Iris pigment epithelial cell (primary cell): ENCODE results near the gene RASGRP1.

Experiments used
- DNase-seq: peaks from one replicate; pipeline ENCODE4 v3.0.0-alpha.2; 2011; ENCODE audit warnings: low read depth

The RASGRP1 gene

DNA sequence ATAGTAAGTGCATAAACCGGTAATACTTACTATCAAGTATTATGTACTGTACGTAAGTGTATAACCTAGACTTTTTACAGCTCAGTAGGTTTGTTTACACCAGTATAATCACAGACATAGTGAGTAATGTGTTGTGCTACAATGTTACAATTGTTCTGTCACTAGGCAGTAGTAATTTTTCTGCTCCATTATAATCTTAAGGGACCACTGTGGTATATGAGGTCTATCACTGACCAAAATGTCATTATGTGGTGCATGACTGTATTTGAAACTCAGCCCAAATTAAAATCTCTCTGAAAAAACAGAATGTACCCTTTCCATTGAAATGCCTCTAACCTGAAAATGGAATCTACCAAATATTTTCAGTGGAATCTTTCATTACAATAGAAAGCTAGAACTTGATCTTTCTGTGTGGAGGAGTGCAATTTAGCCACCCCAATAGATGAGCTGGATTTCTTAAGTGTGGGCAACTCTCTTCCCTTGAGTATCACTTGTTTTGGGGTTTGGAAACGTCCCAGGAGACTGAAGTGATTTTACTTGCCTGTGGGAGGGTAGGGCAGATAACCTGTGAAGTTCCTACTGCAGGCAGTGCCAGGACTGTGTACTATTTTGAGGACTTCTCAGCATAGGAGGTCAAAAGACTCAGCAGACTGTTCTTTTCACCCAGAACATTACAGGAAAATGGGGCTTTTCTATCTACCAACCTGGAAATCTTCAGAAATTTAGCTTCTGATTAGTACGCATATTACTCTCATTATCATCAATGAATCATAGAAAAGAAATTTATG is 59.7 kb downstream of the RASGRP1 start:
- no peak for DNase-seq

GRCh38 chr15:38503496-38503895 is 61.1 kb downstream of the RASGRP1 start:
- DNase-seq = no peak

DNA sequence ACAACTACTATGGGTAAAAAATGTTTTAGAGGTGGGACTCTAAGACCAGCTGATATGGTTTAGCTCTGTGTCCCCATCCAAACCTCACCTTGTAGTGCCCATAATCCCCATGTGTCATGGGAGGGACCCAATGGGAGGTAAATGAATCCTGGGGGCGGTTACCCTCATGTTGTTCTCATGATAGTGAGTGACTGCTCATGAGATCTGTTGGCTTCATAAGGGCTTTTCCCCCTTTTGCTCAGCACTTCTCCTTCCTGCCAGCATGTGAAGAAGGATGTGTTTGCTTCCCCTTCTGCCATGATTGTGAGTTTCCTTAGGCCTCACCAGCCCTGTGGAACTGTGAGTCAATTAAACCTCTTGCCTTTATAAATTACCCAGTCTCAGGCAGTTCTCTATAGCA is 65.0 kb downstream of the RASGRP1 start:
- DNase-seq = no peak

GRCh38 chr15:38496151-38496550 is 68.5 kb downstream of the RASGRP1 start:
- no peak for DNase-seq

DNA sequence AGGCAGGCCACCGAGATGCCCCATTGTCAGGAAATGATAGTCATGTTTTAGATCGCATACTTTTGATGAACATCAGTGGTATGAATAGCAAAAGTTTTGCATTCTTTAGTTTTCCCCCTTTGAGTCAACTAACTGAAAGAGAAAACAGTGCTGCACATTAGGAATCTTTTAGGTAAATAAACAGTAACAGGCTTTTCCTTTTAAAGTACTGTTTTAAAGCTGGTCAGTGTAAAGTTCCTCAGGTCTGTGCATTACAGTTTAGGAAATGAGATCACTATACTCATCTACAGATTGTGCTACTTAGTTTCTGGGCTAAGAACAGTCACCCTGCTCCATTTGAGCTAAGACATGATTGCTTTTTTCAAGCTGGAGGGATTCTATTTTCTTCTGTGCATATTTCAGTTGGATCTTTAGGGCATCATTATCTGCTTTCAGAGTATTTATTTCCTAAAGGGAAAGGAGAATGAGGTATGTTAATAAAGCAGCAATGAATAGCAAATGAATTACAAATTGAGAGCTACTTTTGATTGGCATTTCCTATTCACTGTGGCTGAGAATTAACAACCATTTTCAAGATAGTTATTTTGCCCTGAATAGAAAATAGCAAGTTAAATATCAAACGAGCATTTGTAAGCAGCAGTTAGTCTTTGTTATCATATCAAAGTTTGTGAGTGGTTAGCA is 74.2 kb downstream of the RASGRP1 start:
- peak; percentile 70 for DNase-seq

DNA sequence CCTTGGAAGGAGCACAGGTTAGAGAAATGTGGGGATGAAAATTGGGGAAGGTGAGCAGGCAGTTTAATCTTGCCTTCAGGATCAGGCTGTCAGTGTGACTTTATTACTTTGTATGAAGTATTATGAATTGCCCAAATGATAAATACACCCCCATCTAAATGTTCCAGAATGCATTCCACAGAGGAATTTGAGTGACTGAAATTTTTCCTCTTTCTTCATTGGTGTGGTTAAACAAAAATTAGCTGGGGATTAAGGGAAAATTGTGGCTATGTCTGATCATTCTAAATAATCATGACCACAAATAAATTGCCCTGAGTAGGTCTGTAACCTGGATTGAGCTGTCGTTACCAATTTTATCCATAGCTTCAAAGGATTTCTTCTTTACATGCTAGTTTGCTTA is 77.2 kb downstream of the RASGRP1 start:
- DNase-seq = no peak

DNA sequence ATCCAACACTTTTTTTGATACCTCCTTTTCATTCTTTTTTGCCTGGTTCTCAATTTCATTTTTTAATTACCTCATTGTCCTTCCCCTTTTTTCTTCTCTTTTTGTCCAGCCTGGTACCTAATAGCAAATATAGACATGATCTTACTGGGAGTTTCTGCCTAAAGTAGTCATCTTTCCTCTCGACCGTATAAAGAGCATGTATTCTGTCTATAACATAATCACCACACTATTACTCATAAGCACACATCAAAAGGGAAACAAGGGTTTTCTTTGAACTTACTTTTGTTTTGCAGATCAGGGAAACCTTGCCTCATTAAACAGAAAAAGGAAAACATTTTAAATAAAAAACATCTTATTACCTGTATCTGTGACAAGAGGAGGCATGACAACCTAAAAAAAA is 77.7 kb downstream of the RASGRP1 start:
- peak; percentile 58 for DNase-seq

DNA sequence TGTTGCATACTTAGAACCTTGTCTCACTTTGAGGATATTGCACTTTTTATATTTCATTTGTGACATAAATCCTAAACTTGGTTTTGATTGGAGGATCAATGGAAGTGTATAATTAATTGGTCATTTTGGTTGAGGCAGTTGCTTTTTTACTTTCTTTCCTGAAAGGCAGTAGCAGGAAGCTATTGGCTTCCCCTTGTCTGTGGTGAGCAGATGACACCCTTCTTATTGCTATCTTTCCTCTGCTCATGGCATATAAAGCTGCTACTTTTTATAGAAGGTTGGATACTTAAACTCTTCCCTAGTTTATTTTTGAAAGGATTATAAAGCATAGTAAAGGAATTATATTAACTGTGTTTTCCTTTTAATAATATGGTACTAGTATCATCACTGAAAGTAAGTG is 82.0 kb downstream of the RASGRP1 start:
- DNase-seq = no peak

GRCh38 chr15:38481761-38482160 is 82.9 kb downstream of the RASGRP1 start:
- DNase-seq = no peak

- DNase-seq = no peak
Observed at GRCh38 chr15:38481113-38481512, 83.5 kb downstream of the RASGRP1 start.

DNA sequence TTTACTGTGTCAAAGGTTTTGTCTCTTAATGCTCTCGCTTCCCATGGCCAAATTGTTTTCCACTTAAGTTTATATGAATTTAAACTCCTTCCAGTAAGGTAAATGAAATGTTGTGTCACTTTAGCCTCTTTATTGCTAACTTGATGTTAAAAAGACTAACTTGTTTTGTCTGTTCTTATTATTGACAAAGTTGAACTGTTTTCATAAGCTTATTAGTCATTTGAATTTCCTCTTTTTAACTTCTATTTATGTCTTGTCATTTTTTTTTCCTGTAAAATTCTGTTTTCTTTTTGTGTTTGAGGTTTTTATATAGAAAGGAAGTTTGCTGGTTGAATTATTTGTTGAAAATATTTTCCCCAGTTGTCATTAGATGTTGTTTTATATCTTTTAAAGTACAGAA is 84.9 kb downstream of the RASGRP1 start:
- DNase-seq = no peak

GRCh38 chr15:38479266-38479665 is 85.3 kb downstream of the RASGRP1 start:
- DNase-seq = no peak

DNA sequence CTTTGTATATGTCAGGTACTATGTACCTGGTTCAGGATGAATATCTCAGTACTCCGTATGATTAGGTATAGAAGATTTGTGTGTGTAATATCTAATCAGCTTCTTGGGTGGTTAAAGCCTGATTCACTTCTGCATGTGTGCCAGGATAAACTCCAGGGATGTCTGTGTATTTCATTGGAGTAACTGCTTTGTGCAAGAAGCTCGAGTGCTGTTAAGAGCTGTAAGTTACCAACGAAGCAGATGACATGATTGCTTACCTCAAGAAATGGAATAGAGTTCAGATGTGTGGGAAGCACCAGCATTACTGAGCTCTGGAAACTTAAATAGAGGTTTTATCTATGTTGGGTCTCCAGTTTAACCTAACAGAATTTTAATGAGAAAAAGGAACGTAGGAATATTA is 87.0 kb downstream of the RASGRP1 start:
- DNase-seq = no peak

DNA sequence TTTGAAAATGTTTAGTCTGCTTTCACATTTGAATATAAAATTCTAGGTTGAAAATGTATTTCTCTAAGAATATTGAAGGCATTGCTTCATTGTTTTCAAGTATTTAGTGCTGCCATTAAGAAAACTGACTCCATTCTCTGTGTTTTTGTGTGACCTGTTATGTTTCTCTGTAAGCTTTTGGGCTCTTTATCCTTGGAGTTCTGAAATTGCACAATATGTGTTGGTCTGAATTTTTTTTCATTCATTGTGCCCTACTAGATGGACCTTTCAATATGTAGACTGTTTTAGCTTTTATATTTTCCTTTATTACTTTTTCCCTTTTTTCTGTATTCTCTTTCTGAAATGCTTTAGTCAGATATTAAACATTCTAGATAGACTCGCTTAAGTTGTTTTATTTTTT is 88.5 kb downstream of the RASGRP1 start:
- no peak for DNase-seq

- DNase-seq = no peak
Observed at GRCh38 chr15:38475361-38475760, 89.3 kb downstream of the RASGRP1 start.

- peak; percentile 70 for DNase-seq
Observed at GRCh38 chr15:38474155-38474757, 90.4 kb downstream of the RASGRP1 start.

DNA sequence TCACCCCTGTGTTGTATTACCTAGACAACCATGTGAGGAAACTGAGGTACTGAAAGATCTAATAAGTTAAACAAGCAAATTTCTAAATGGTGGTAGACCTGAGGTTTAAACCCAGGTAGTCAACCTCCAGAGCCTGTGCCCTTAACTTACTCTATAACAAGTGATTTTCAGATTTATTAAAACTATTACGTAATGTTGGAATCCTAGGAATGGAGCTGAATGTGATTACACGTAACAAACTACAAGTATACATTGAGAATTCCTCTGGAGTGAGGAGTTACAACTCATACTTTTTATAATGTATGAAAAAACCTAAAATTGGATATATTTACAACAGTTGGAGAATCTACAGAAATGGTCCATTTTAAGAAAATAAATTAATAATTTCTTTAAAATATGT is 92.6 kb downstream of the RASGRP1 start:
- peak; percentile 66 for DNase-seq

GRCh38 chr15:38470816-38471215 is 93.8 kb downstream of the RASGRP1 start:
- no peak for DNase-seq

- DNase-seq = no peak
Observed at GRCh38 chr15:38464675-38465074, 99.9 kb downstream of the RASGRP1 start.

DNA sequence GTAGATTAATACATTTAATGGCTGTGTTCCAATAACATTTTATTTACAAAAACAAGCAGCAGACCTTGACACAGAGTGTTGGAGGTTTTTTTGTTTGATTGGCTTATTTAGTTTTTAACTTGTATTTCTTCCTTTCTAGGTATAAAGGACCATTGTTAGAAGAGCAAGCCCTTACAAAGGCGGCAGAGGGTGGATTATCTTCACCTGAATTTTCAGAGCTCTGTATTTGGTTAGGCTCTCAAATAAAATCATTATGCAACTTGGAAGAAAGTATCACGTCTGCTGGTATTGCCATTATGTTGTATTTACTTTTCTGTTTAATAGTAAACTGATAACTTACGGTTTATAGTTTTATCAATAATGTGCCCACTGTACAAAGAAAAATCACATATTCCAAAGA is 100.7 kb downstream of the RASGRP1 start:
- no peak for DNase-seq

GRCh38 chr15:38461066-38461833 is 103.4 kb downstream of the RASGRP1 start:
- peak; percentile 74 for DNase-seq

- no peak for DNase-seq
Observed at GRCh38 chr15:38460543-38460942, 104.1 kb downstream of the RASGRP1 start.

- no peak for DNase-seq
Observed at GRCh38 chr15:38459480-38459879, 105.1 kb downstream of the RASGRP1 start.
